Breast epithelium (tissue), 4 donors: ENCODE measurements around the gene TAAR1. TPM values are rescaled to one million over a fixed set of nuclear protein-coding genes. Genes with fewer than 3 reads are reported as not detected.
"Not testable (repeated sequence)": the region's sequence is repeated elsewhere in the genome, so short reads cannot be mapped to it uniquely, and the experiment has no call there.

Experiments used
- DNase-seq, 2 donors: peaks; one replicate each; pipeline ENCODE4 v3.0.0-alpha.2; 2019; ENCODE audit warnings: low spot score in 2 of 2
- H3K27ac ChIP-seq, 2 donors: fragments of 200-600 bp; sonication (generic) in 1 of 2; one replicate each; pipeline ENCODE4 v1.5.1; 2016 to 2019; ENCODE audit warnings: mild to moderate bottlenecking in 1 of 2
- H3K27me3 ChIP-seq, 2 donors: fragments of 200-600 bp; sonication (generic) in 1 of 2; one replicate each; pipeline versions ENCODE4 v1.5.1 to v1.6.0; 2017 to 2019; ENCODE audit warnings: control low read depth in 1 of 2, mild to moderate bottlenecking in 1 of 2
- H3K36me3 ChIP-seq: fragments of 200-600 bp; one replicate; pipeline ENCODE4 v1.5.1; 2019
- H3K4me1 ChIP-seq, 2 donors: fragments of 200-600 bp; sonication (generic); one replicate each; pipeline ENCODE4 v1.5.1; 2016 to 2019; ENCODE audit warnings: control low read depth in 1 of 2
- H3K4me3 ChIP-seq, 3 donors: fragments of 200-600 bp; sonication (generic); 1 replicate in 2 of 3; 2 replicates in 1 of 3; pipeline ENCODE4 v1.5.1; 2016 to 2019; ENCODE audit warnings: mild to moderate bottlenecking in 3 of 3, moderate library complexity in 2 of 3
- H3K9me3 ChIP-seq, 2 donors: fragments of 200-600 bp; sonication (generic) in 1 of 2; one replicate each; pipeline ENCODE4 v1.5.1; 2016 to 2019; ENCODE audit warnings: control low read depth in 1 of 2
- CTCF ChIP-seq, 3 donors: fragments of 450-650 bp; IDR thresholded peaks; one replicate each; pipeline ENCODE4 v1.5.1; 2016 to 2017; ENCODE audit warnings: antibody characterized with exemption in 3 of 3, mild to moderate bottlenecking in 3 of 3, moderate library complexity in 3 of 3
- POLR2A ChIP-seq: fragments of 450-650 bp; IDR thresholded peaks from one replicate; pipeline ENCODE4 v1.6.1; 2016; ENCODE audit warnings: antibody characterized with exemption, mild to moderate bottlenecking, moderate library complexity
- POLR2AphosphoS5 ChIP-seq, 3 donors: sonication (generic); formaldehyde crosslinking; IDR thresholded peaks; one replicate each; pipeline ENCODE4 v1.6.1; 2017; ENCODE audit warnings: antibody characterized with exemption in 3 of 3
- intact Hi-C: fragments of 100-400 bp; cut with DNase I; formaldehyde crosslinking; loops from one replicate; pipeline ENCODE4 v1.15.1; 2023; ENCODE audit warnings: low total_unique reads
- total RNA-seq, 3 donors: library from RNA; depleted of rRNA; stranded (reverse); fragments of >200 nt; gene quantifications; one replicate each; pipeline ENCODE4 v1.1.0, GENCODE V29; 2016

The TAAR1 gene
- total RNA-seq, 3 donors from 2014 or later, result not detected

DNA sequence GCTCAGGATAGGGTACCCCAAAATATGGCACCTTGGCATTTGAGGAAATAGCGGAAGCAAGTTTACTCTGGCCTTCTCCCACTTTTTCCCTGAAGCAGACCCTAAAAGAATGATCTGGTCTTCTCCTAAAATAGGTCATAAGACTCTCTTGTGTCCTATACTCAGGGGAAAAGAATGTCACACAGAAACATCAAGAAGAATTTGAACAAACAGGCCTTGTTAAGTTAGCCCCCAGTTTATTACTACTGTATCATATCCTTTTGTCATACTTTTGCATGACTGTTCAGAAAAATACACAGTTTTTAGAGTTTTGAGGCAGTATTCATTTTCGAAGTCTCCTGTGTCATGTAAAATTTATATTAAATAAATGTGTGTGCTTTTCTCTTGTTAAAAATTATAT is 47.4 kb downstream of the TAAR1 start:
- DNase-seq, result no peak
- H3K4me3 ChIP-seq, result no peak overlapping the region
- no peak for TF ChIP-seq POLR2A
- TF ChIP-seq POLR2AphosphoS5 (IDR thresholded peaks at IDR 0.05), result no peak
- no peak for TF ChIP-seq CTCF (IDR thresholded peaks at IDR 0.05)
- no peaks in the 10 kb centered on the region for H3K36me3 ChIP-seq
- no peaks in the 10 kb centered on the region for H3K27me3 ChIP-seq
- intact Hi-C loops, result no loop called here
- no peaks in the 10 kb centered on the region for H3K9me3 ChIP-seq
- no peak overlapping the region for H3K27ac ChIP-seq
- no peaks in the 10 kb centered on the region for H3K4me1 ChIP-seq

GRCh38 chr6:132607544-132608233 is 51.3 kb downstream of the TAAR1 start:
- no peak for DNase-seq
- intact Hi-C loops, result no loop called here
- TF ChIP-seq CTCF (IDR thresholded peaks at IDR 0.05), result no peak
- no peak for TF ChIP-seq POLR2A
- TF ChIP-seq POLR2AphosphoS5 (IDR thresholded peaks at IDR 0.05), result no peak
- H3K36me3 ChIP-seq, result no peaks in the 10 kb centered on the region
- no peaks in the 10 kb centered on the region for H3K9me3 ChIP-seq
- H3K4me3 ChIP-seq, result no peak overlapping the region
- H3K4me1 ChIP-seq, result no peaks in the 10 kb centered on the region
- no peak overlapping the region for H3K27ac ChIP-seq
- H3K27me3 ChIP-seq, result no peaks in the 10 kb centered on the region

DNA sequence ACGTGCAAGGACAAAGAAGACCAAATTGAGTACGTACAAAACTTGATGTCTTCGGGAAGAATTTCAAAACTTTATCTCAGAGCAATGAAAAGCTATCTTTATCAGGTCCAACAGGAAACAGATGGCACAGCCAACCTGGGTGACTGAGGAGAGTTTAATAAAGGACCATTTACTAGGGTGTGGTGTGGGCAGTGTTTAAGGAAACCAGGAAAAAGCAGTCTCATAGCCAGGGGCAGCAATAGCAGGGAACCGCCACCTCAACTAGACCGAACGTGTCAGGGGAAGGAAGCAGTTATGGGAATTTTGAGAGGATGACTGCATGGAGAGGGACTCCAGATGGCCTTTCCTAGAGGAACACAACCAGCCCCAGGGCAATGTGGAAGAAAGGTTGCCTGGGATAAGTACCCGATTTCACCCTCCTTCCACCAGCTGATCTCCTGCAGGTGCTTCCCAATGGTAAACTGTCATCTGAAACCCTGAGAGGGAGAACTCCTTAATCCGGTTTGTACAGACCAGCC is 54.3 kb downstream of the TAAR1 start:
- no peak for TF ChIP-seq CTCF (IDR thresholded peaks at IDR 0.05)
- TF ChIP-seq POLR2A, result no peak
- no peak for TF ChIP-seq POLR2AphosphoS5 (IDR thresholded peaks at IDR 0.05)
- no peaks in the 10 kb centered on the region for H3K36me3 ChIP-seq
- no peaks in the 10 kb centered on the region for H3K9me3 ChIP-seq
- intact Hi-C loops, result no loop called here
- no peak for DNase-seq
- no peaks in the 10 kb centered on the region for H3K4me1 ChIP-seq
- H3K4me3 ChIP-seq, result no peak overlapping the region
- H3K27me3 ChIP-seq, result no peaks in the 10 kb centered on the region
- H3K27ac ChIP-seq, result no peak overlapping the region

GRCh38 chr6:132600900-132601299 is 58.1 kb downstream of the TAAR1 start:
- intact Hi-C loops, H3K27me3 ChIP-seq, H3K27ac ChIP-seq, H3K4me1 ChIP-seq, DNase-seq, H3K9me3 ChIP-seq, H3K36me3 ChIP-seq, H3K4me3 ChIP-seq: not testable (repeated sequence)

DNA sequence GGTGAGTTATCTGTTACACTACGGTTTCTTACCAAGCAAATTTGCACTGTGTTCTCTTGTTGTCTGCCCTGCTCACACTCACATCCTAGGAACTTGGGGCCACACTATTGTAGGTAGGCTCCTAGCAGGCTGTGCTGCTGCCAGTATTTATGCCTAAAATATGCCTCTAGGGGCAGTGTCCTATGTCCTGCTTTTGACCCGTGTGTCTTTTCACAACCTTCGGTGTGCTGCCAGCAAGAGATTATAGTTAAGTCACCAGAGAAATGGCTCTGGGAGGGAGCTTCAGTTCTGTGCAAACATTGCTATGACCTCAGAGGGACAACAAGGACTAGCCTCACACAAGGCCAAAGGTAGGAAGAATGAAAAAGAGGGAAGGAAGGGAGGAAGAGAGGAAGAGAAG is 60.5 kb downstream of the TAAR1 start:
- DNase-seq, result no peak
- TF ChIP-seq POLR2A, result no peak
- no peak for TF ChIP-seq POLR2AphosphoS5 (IDR thresholded peaks at IDR 0.05)
- no peak for TF ChIP-seq CTCF (IDR thresholded peaks at IDR 0.05)
- no peaks in the 10 kb centered on the region for H3K27me3 ChIP-seq
- no peaks in the 10 kb centered on the region for H3K9me3 ChIP-seq
- H3K4me1 ChIP-seq, result no peaks in the 10 kb centered on the region
- intact Hi-C loops, result no loop called here
- no peaks in the 10 kb centered on the region for H3K36me3 ChIP-seq
- H3K27ac ChIP-seq, result no peak overlapping the region
- H3K4me3 ChIP-seq, result no peak overlapping the region
